GM19193 (cell line): ENCODE results near the gene ASXL3.

Experiments used
- POLR2A ChIP-seq: IDR thresholded peaks from 4 replicates; pipeline ENCODE4 v1.6.1; 2011; ENCODE audit not compliant: insufficient read depth, insufficient read length; ENCODE audit errors: extremely low read depth

The ASXL3 gene

DNA sequence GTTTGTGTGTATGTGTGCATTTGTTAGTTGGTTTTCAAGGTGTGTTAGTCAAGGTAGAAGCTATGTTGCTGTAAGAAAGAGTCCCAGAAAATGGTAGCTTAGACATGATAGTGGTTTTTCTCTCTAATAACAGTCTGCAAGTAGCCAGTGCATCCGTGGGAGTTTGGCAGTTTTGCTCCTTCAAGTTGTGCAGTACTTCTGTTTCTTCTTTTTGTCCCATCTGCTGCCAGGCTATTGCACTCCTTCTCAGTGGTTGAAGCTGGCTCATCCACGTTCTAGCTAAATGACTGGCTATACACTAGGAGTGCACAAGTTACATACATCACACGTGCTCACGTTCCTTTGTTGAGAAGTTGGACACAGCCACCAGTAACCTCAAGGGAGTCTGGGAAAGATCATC, 134.7 kb downstream of the ASXL3 start:
- no peak for TF ChIP-seq POLR2A

DNA sequence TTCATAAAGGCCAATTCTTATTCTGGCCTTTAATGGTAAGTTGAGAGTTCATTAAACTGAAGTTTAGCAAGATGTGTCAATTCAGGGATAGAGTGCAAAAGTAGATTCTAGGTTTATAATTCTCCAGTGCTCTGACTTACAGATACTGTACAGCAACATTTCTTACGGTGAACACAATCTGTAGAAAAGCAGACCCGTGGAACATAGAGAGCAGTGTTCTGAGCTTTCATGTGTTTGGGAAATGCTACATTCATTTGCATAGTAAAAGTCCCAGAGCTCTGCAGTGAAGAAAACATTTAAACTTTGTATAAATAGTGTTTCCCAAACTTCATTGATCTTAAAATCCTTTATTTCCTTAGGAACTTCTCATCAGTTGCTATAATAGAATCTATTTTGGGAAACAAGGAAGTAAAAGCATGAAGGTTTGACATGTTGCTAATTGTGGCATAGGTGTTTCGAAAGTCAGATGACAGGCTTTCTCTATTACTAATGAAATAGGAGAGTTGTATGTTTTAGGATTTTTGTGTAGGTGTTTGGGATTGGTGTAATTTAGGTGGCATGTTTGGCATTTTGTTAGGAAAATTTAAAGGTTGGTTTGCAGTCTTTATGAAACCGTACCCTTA, 138.2 kb downstream of the ASXL3 start:
- TF ChIP-seq POLR2A, result no peak

DNA sequence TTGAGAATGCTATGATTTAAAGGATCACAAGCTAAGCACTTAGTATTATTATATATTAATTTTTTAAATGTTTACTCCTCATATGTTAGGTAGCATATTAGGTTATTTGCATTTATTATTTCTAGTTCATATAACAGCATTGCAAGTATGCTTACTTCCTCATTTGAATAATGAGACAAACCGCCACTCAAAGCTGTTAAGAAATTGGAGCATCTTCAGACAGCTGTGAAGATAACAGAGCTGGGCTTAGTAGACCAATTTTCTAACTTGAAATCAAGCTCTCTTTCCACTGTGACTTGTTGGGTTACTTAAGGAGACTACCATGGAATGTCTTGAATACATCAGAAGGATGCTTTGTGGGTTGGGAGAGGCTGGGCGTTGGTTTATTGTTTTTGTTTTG, 139.3 kb downstream of the ASXL3 start:
- no peak for TF ChIP-seq POLR2A

DNA sequence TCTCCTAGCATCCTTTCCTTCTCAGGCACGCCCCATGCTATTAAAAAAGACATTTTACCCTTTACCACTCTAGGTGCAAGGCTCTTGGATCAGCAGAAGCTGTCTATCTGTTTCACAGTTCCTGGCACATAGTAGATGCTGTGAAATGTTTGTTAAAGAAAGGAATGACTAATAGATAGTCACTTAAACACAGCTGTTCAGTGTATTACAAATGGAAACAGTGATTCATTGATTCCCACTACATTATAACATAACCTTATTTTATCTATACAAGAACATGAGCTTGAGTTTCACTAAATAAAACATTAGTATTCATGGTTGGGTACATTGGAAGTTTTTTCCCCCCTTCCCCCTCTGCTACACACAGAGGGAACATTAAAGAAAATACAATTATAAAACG, 142.1 kb downstream of the ASXL3 start:
- TF ChIP-seq POLR2A, result no peak

DNA sequence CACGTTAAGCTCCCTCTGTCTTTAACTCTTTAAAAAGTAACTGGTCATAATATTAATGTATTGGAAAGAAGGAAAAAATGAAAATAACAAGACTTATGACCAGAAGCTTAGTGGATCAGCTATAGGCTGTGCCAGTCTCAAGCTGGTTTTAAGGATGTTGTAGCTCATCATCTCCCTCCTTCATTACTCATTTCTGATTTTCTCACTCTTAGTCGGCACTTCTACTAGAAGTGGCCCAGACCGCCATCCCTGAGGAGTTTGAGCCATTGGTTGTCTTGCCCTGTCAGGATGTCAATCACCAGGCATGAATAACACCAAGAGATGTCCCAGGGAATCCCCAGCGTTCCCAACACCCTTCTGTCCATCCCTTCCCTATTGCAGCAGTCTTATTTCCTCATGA, 151.5 kb downstream of the ASXL3 start:
- TF ChIP-seq POLR2A, result no peak

DNA sequence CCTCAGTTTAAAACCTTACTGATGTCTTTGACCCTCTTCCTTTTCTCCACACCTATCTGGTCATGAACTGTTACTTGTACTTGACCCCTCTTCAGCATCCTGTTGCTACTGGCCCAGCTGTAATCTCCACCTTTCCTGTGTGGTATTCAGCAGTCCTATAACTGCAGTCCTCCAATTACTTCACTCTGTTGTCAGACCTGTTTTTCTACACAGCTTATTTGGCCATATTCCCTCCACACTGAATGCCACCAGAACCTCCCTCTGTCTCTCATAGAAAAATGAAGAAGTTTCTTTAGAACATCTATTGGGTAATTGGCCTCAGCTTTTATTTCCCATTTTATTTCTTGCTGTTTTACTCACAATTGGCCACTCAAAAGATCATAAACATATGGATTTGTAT, 155.4 kb downstream of the ASXL3 start:
- TF ChIP-seq POLR2A, result no peak

DNA sequence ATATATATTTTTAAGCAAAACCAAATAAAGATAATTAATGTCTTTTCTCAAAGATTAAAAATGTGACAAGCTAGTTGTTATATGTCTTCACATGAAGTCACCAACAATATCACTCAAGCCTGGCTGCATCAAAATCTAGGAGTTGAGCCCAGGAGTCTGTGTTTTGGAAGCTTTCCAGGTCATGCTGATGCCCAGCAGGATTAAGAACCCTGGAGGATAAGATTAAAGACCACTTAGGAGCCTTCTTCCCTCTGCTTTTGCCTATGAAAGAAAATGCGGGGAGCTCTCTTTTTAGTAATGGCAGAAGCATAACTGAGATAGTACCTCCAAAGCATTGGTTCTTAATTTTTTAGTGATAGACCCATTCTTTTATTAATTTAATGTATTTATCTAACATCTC, 157.4 kb downstream of the ASXL3 start:
- TF ChIP-seq POLR2A, result no peak

DNA sequence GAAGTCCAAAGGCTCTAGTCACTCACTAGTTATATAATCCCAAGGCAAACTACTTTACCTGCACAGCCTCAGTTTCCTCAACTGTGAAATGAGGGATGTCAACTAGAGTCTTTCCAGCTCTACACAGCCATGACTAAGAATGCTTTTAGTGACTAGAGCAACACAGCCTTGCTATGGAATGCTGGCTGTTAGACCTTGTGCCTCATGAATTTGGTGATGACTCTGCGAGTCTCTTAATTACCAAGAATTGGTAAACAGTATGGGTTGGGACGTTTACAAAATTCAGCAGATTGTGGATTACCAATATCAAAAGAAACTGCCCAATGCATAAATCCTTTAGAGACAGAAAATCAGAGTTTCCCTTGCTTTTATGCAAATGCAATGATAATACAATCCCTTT, 163.7 kb downstream of the ASXL3 start:
- TF ChIP-seq POLR2A, result no peak

DNA sequence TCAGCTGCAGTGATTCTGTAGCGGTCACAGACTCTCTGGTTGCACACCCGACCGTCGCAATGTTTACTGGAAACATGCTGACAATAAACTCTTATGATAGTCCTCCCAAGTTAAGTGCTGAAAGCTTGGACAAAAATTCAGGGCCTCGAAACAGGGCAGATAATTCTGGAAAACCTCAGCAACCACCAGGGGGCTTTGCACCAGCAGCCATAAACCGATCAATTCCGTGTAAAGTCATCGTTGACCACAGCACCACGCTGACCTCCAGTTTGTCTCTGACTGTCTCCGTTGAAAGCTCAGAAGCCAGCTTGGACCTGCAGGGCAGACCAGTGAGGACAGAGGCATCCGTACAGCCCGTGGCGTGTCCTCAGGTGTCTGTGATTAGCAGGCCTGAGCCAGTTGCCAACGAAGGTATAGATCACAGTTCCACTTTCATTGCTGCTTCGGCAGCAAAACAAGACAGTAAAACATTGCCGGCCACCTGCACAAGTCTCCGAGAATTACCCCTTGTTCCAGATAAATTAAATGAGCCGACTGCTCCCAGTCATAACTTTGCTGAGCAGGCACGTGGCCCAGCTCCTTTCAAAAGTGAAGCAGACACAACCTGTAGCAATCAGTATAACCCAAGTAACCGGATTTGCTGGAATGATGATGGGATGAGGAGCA, 166.1 kb downstream of the ASXL3 start:
- TF ChIP-seq POLR2A, result no peak

DNA sequence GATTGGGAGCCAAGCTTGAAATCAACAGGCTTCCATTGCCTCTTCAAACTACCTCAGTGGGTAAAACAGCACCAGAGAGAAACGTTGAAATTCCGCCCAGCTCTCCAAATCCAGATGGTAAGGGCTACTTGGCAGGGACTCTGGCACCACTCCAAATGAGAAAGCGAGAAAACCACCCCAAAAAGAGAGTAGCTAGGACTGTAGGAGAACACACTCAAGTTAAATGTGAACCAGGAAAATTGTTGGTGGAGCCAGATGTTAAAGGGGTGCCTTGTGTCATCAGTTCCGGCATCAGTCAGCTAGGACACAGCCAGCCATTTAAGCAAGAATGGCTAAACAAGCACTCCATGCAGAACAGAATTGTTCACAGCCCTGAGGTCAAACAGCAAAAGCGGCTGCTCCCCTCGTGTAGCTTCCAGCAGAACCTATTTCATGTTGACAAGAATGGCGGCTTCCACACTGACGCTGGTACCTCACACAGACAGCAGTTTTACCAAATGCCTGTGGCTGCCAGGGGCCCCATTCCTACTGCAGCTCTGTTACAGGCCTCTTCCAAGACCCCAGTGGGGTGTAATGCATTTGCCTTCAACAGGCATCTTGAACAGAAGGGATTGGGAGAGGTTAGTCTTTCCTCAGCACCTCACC, 167.3 kb downstream of the ASXL3 start:
- TF ChIP-seq POLR2A, result no peak

DNA sequence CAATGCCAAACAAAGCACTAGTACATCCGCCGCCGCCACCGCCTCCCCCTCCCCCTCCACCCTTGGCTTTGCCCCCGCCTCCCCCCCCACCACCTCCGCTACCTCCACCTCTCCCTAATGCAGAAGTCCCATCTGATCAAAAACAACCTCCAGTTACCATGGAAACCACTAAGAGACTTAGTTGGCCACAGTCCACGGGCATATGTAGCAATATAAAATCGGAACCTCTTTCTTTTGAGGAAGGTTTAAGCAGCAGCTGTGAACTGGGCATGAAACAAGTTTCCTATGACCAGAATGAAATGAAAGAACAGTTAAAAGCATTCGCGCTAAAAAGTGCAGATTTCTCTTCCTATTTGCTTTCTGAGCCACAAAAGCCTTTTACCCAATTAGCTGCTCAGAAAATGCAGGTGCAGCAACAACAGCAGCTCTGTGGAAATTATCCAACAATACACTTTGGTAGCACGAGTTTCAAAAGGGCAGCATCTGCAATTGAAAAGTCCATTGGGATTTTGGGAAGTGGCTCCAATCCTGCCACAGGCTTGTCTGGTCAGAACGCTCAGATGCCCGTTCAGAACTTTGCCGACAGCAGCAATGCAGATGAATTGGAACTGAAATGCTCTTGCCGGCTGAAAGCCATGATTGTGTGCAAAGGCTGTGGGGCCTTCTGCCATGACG, 168.0 kb downstream of the ASXL3 start:
- TF ChIP-seq POLR2A, result no peak

DNA sequence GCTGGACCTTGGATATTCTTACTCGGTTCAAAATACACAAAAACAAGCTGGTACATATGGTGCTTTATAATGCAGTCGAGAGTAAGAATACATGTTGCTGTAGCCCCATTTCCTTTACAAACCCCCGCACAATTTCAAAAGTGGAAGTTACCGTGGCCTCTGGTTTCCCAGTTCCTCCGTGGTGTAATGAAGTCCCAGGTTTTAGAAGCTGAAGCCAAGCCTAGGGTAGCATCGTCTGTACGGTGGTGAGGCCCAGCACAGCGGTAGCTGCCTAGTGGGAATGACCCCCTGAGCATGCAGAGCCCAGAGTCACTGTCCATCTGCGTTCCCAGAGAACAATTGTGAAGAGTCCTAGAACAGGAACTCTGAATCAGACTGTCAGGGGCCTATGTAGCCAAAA, 171.8 kb downstream of the ASXL3 start:
- no peak for TF ChIP-seq POLR2A

DNA sequence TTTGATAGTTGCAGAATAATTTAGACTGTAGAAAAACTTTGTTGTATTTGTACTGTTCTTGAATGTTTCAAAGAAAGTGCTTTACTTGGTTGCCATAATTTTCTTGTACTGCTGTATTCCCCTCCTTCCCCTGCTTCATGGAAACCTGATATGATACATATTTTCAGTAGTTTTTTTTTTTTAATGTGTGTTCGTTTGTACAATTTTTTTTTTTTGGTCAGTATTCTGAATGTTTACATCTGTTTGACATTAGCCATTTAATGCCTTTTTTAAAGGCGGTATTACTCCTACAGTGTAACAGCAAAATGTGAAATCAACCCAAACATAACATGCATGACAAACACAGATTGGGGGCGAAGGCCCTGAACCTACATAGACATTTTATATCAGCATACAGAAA, 172.3 kb downstream of the ASXL3 start:
- no peak for TF ChIP-seq POLR2A

DNA sequence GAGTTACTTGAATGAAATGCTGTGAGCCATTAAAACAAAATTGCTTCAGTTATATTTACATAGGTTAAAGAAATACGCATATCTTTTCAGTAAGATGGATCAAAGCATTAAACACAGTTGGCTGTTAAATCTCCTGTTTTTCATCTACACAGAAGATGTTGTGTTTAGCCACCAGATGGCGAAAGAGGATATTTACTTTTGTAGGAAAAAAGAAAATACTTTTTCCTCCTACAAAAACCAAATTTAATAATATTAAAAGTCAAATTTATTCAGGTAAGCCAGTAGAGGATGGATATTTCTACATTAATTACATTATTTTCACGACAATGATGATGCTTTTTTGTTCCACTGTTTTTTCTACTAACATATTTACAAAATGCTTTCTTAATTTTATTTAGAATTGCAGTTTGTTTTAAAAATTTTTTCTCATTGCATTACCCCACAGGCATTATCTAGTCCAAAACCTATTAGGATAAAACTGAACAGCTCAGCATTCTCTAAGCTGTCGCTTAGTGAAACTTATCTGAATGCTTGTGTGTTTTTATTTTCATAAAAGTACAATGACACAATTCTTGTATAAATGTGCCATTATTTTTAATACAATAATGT, 173.7 kb downstream of the ASXL3 start:
- TF ChIP-seq POLR2A, result no peak

DNA sequence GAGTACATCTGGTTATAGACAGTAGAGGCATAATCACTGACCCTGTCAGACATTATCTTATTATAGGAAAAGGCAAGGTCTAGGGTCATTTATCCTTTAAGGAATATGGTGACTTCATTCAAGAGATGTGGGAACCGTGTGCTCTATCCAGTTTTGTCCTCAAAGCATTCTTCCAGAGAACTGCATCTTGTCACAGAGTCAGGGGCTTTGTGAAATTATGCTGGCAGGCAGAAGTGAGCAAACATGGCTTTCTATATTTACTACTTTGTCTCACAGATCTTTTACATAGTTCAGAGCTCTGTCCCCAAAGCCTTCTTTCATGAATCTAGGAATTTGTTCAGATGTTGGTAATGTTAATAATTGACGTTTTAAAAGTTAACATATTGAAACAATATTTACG, 177.4 kb downstream of the ASXL3 start:
- TF ChIP-seq POLR2A, result no peak

DNA sequence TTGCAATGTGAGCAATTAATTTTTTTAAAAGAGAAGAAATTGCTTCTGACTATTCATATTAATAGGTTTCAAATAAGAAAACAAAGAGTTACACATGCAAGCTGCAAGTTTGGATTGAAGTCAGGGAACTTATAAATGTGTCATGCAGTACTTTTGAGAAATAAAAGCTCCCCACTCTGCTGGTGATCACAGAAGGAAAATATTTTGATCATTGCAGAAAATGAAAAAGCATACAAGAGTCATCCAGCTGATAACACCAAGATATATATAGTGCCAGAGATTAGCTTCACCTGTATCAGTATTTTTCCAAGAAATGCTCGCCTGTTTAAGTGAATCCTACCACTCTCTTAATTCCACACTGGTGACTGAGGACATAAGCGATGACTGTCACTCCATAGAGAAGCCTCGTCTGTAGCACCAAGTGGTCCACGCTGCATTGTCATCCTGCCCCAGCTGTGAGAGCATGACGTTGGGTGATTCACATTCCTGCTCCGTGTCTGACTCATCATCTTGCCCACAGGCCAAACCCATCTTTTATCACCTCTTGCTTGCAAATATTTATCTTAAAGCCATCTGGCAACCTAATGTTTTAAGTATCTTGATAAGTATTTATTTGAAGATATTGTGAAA, 178.0 kb downstream of the ASXL3 start:
- TF ChIP-seq POLR2A, result no peak

DNA sequence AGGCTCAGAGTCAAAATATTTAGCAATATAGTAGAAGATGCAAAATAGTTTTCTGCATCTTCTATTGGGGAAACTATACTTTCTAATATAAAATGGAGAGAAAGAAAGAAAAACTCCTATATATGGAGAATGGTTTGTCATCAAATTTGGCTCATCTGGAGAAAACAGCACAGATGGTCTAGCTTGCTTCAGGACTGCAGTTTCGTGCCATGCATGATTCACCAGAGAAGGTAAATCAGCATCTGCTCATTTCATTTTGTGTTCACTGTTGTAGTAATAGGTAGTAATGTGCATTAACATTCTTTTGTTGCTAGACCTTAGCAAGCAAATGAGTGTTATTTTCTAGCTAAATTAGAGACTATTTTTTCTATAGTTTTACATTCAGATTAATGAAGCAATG, 179.0 kb downstream of the ASXL3 start:
- no peak for TF ChIP-seq POLR2A
